NCI-H446 (cell line): ENCODE measurements around the gene MSX1.
"Not testable (repeated sequence)": the region's sequence is repeated elsewhere in the genome, so short reads cannot be mapped to it uniquely, and the experiment has no call there.

Source experiments
- DNase-seq, 2 experiments: peaks; one replicate each; lab custom pipeline; 2025; lab: John Stamatoyannopoulos, UW

The MSX1 gene

DNA sequence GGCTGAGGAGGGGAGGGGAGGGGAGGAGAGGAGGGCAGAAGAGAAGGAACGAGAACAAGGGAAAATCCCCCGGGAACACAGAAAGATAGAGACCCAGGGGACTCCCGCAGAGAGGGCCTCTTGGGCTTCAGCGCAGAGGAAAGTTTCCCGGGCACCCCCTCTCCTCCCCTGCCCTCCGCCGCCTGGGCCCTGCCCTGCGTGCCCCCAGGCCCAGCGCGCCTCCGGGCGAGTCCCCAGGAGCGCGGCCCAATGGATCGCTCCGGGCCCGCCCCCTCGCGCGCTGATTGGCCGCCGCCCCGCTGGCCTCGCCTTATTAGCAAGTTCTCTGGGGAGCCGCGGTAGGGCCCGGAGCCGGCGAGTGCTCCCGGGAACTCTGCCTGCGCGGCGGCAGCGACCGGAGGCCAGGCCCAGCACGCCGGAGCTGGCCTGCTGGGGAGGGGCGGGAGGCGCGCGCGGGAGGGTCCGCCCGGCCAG lies at the start of gene MSX1:
Gene MSX1, plus strand, starts transcription at position 341 of the 474 bp plus-strand sequence. CDS start 235 bp downstream, outside the sequence.
- DNase-seq = peak; percentile 3 to 70

DNA sequence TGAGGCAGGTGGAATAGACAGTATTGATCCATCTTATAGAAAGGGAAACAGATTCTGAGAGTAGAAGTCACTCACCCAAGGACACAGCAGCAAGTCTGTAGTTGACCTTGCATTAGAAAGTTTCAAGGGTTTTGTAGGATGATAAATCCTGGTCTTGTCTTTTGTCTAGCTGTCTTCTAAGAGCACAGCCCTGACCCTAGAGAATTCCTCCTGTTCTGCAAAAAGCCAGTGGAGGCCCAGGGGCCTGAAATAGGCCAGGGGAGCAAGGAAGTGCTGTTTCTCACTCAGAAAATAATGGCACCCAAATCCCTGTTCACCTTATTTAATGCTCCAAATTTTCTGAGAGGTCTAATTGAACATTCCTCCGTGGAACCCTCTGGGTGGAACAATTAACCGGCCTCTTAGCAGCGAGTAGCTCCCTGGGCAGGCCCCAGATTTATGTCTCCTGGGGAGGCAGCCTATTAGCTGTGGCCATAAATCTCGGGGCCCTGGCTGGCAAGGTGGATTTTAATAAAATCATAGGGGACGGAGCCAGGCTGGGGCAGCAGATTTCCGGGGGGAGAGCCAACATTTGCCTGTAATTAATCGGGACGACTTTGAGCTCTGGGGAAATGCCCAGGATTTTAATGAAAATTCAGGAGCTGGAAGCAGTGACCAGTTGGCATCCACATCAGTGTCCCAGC lies 49.2 kb upstream of the MSX1 start:
- DNase-seq = no peak

- DNase-seq = no peak
These were observed 48.7 kb upstream of the MSX1 start for GRCh38 chr4:4810778-4811177.

GRCh38 chr4:4812145-4812794 lies 47.2 kb upstream of the MSX1 start:
- no peak for DNase-seq

- no peak for DNase-seq
These were observed 40.9 kb upstream of the MSX1 start for GRCh38 chr4:4818415-4819212.

DNA sequence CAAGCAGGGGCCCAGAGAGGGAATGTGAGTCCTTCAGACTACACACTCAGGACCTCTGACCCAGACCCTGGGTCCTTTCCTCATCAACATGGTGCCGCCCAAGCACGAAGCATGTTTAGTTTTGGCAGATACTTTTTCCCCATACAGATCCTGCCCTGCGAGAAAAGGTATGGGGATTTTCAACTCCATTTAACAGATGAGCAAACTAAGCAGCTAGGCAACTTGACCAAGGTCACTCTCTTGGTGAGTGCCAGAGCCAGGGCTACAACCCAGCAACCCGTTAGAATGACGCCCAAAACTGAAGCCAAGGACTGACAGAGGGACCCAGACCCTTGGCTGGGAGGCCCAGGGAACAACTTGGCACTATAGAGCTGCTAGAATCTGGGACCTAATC lies 40.3 kb upstream of the MSX1 start:
- no peak for DNase-seq

DNA sequence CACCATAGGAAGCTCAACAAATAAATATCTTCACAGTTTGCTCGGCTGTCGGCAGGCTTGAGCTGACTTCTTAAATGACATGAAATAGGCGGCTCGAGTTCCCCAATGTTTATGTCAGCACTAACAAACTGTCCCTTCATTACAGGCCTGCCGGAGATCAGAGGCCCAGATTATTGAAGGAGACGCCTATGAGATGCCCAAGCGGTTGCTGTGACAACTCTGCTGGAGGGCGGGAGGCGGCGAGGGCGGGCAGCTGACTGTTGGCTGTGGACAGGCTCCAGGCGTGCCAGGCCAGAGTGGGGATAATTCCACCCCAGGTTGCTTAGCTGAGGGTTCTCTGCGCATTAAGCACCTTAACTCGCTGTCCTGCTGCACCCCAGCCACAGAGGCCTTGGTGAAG lies 39.2 kb upstream of the MSX1 start:
- no peak for DNase-seq

- no peak for DNase-seq
These were observed 38.7 kb upstream of the MSX1 start for GRCh38 chr4:4820739-4821138.

GRCh38 chr4:4821577-4821976 lies 37.9 kb upstream of the MSX1 start:
- no peak for DNase-seq

DNA sequence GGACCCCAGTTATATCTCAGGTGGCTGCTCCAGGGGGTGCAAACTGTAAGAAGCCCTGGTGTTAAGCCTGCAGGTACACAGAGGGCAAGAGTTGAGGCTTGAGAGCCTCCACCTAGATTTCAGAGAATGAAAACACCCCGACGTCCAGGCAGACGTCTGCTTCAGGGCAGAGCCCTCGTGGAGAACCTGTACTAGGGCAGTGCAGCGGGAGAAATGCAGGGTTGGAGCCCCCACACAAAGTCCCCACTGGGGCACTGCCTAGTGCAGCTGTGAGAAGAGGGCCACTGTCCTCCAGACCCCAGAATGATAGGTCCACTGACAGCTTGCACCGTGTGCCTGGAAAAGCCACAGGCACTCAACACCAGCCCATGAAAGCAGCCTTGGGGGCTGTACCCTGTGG lies 37.2 kb upstream of the MSX1 start:
- not testable (repeated sequence) for DNase-seq

DNA sequence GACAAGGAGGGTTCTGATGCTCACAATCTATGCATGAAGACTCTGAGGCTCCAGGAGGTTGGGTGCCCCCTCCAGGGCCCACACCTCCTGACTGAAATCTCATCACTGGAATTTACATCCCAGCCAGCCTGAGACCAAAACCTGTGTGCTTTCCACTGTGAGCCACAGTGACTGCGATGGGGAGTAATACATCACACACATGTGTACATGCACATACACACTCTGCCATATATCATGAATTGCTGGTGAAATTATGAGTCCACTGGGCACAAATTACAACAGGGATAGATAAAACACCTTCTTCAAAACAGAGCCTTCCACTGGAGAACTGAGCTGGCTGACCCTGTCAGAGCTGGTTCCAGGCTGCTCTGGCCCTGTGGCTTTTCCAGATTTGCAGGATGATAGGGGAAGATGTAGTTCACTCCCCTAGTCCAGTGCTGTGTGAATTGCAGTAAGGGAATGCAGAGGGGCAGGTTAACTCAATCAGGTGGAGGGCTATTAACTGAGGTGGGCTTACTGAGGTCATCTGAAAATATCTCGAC lies 35.8 kb upstream of the MSX1 start:
- DNase-seq = no peak

DNA sequence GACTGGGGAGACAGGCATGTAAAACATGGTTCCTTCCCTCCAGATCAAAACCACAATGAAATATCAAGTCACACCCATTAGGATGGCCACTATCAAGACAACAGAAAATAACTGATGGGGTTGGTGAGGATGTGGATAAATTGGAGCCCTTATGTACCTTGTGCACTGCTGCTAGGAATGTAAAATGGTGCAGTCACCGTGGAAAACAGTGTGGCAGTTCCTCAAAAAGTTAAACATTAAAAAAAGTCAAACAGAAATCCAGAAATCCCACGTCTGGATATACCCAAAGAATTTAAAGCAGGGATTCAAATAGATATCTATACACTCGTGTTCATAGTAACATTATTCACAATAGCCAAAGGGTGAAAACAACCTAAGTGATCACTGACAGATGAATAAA lies 35.2 kb upstream of the MSX1 start:
- no peak for DNase-seq

- DNase-seq = no peak
These were observed 34.0 kb upstream of the MSX1 start for GRCh38 chr4:4825431-4825830.

DNA sequence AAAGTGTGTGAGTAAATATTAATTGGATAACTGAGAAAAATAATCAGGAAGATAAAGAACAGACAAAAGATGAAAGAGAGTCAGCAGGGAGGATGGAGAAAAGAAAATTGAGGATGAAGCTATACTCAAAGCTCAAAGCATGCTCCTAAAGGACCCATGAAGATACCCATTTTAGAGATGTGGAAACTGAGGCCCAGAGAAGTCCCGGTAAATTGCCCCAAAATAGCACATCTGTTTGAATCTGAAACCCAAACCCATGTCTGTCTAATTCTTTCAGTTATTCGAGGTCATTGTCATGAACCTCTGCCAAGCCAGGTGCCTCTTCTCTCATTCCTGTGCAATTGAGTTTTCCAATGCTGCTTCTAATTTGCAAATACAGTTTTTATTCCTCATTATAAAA lies 29.6 kb upstream of the MSX1 start:
- no peak for DNase-seq

DNA sequence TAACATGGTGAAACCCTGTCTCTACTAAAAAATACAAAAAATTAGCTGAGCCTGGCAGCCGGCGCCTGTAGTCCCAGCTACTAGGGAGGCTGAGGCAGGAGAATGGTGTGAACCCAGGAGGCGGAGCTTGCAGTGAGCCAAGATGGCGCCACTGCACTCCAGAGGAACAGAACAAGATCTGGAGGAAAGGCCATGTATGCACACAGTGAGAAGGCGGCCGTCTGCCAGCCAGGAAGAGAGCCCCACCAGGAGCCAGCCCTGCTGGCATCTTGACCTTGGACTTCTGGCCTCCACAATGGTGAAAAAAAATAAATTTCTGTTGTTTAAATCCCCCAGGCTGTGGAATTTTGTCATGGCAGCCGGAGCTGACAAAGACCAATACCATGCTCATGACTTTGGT lies 28.2 kb upstream of the MSX1 start:
- no peak for DNase-seq

- DNase-seq = no peak
These were observed 27.6 kb upstream of the MSX1 start for GRCh38 chr4:4831825-4832224.

DNA sequence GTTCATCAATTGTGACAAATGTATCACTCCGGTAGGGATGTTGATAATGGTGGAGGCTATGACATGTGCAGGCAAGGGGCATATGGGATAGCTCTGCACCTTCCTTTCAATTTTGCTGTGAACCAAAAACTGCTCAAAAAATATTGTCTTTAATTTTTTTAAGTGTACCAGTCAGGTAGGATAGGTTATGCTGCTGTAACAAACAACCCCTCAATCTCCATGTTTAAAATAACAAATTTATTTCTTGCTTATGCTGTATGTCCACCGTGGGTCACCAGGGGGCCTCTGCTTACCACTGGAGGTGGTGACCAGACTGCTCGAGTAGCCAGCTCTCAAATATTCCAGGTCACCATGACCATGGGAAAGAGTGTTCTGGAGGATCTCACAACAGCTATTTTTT lies 23.4 kb upstream of the MSX1 start:
- no peak for DNase-seq

- no peak for DNase-seq
These were observed 22.1 kb upstream of the MSX1 start for GRCh38 chr4:4837316-4837715.

DNA sequence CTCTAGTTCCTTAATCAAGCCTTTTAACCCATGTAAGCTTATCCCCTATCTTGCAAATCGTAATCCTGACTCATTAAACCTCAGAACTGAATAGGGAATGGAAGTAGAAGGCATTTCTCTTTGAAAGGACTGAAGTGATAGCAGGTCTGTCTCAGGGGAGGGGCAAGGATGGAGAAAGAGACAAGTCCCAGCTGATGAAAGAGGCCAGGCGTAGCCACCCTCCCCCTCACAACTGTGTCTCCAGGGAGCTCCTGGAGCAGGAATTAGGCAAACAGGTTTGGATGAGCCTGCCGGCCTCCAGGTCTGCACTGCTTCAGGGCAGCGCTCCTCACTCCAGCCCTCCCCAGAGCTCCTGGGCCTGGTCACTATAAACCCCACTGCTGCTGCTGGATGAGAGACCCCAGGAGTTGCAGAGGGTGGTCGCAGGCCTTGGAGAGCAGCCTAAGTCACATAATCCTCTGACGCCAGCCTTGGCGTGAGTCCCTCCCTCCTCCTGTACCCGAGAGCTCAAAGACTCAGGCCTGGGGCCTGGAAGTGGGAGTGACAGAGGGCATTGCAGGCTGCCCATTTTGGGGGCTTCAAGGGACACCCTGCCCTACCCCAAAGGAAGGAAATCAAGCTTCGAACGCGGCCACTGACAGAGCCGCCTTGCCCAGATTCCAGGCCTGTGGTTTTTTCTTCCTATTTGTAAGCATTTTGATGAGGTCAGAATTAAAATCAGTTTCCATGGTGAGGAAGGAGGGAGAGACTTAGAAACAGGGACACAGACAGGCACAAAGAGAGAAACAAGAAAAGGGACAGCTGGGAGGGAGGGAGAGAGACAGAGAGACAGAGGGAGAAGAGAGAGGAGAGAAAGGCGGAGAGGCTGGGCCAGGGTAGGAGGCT lies 21.2 kb upstream of the MSX1 start:
- DNase-seq = no peak

- DNase-seq = no peak
These were observed 20.3 kb upstream of the MSX1 start for GRCh38 chr4:4838936-4839810.

DNA sequence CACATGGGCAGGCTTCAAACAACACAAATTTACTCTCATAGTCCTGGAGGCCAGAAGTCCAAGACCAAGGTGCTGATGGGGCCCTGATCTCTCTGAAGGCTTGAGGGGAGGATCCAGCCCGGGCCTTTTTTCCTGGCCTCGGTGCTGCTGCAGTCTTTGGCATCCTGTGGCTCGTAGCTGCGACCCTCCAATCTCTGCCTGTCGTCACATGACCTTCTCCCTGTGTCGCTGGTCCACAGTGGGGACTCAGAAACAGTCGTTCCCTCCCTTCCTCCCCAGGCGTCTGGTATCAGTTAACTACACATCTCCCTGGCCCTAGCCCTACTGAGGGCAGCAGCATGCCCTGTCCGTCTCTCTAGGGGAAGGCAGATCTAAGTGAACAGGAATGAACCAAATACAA lies 19.1 kb upstream of the MSX1 start:
- DNase-seq = no peak
